ENCODE data around the gene PTPRE.

The PTPRE gene

DNA sequence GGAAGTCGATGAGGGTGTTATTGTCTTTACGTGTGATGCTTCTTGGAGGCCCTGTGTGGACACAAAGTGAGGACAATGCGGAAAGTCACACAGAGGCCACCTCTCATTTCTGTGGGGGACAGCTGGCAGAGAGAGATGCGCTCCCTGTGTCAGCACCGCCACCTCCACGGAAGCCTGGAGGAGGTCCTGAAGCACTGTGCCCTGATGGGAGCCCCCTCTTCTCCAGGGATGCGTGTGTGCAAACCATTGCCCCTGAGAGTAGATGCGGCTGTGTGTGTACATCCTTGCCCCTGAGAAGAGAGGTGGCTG lies 2.0 kb downstream of the PTPRE start:
- no peak for DNase-seq

- no peak for DNase-seq
These were observed 3.0 kb downstream of the PTPRE start for GRCh38 chr10:127909716-127910463.

DNA sequence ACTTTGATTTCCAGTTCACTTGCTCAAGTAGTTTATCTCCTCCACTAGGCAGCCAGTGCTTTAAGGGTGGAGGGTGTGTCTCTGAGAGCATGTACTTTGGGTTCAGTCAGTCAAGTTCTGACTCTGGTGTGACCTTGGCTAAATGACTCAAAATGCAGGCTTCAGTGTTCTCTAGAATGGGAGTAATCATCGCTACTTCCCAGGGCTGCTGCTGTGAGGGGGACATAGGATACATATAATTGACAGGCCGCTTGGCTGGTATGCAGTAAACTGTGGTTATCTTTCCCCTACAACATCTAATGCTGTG lies 3.5 kb downstream of the PTPRE start:
- no peak for DNase-seq

DNA sequence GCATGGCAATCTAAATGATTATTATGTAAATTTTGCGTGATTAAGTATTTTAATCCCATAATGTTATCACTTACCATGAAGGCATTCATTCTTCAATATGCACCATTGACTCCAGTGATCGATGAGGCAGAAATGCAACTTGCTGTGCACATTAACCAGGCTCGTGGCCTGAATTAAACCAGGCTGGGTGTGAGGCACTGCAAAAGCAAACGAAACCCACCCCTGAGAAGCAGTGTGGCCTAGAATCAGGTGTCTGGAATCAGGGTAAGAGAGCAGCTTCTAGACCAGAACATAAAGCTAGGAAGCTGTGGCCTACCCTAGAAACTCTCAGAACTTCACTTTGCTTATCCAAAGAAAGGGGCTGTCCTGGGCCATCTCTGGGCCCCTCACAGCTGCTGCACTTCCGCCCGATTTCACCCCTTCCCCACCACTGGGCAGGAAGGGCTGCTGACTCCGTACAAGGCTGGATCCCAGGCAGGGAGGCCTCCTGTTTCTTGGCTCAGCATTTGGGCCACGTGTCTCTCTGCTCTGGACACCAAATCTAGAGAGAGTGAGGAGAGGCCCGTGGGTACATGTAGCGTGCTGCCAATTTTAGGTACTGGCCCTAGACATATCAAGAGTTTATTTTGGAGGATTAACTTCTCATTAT lies 4.4 kb downstream of the PTPRE start:
- no peak for DNase-seq

DNA sequence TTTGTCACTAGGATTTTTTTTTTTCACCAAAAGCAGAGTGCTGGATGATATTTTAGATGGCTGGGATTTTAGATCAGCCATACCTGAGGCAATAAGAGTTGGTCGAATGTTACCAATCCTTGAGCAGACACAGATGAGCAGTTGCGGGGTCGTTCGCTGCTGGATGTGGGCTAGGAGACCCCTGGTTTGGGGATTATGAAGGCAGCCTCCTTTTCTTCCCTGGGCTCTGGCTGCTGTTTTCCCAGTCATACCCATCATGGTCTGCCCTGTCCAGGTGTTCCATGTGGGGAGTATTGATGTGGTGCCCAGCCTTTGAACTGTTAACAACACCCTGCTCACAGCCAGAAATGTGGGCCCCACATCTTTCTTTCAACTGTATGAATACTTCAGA lies 5.0 kb downstream of the PTPRE start:
- no peak for DNase-seq

GRCh38 chr10:127912607-127913367 lies 5.9 kb downstream of the PTPRE start:
- DNase-seq: no peak

DNA sequence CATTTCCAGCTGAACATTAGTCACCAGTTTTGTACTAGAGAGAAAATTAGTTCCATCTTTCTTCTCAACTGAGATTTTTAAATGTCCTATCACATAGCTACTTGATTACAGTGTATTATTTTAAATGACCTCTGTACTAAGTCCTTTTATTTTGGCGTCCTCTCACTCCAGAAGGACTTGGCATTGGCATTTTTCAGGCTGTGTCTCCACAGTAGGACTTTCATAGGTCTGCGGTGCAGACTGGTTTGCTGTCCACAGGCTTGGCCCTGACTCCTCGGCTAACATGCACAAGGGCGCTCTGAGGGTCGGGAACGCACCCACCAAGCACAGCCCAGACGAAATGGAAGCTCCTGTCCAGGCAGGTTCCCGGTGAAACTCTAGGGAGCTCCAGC lies 6.5 kb downstream of the PTPRE start:
- no peak for DNase-seq

- no peak for DNase-seq
These were observed 8.4 kb downstream of the PTPRE start for GRCh38 chr10:127915324-127915723.

GRCh38 chr10:127916826-127917225 lies 9.9 kb downstream of the PTPRE start:
- no peak for DNase-seq

- no peak for DNase-seq
These were observed 11.7 kb downstream of the PTPRE start for GRCh38 chr10:127918572-127918971.

DNA sequence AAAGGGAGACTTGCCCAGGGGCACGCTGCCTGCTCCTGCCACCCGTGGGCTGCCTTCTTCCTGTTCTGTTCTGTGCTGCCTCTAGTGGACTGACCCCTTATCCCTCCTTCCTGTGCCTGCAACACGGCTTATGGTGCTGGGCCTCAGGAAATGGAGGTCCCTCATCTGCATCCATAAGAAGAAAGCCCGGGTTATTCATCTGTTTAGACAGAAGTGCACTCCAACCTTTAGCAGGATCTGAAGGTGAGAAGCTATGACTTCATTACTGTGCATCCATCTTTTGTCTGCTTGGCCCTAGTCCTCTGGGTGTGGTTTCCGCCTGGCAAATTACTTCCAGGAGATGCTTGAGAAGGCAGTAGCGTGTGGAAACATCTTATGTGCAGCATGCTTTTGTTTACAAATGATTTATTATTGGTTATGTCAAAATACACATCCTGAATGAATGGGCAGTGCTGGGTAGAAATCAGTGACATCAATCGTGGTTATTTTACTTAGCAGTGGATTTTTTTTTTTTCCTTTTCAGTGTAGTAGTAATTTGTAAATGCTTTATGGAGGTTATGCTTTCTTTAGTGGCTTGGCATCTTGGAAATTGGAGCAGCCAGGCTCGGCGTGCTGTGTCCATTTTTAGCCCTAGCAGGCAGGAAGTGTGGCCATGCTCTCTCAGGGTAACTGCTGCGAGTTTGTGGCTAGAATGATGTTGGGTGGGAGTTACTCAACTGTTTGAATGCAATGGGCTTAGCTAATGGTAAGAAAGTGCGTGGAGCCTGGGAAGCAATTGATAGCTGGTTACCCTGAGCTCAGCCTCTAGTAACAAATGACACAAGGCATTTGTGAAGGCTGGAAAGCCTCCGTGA lies 12.7 kb downstream of the PTPRE start:
- peak; percentile 21 for DNase-seq

- DNase-seq: no peak
These were observed 13.6 kb downstream of the PTPRE start for GRCh38 chr10:127920306-127921074.

DNA sequence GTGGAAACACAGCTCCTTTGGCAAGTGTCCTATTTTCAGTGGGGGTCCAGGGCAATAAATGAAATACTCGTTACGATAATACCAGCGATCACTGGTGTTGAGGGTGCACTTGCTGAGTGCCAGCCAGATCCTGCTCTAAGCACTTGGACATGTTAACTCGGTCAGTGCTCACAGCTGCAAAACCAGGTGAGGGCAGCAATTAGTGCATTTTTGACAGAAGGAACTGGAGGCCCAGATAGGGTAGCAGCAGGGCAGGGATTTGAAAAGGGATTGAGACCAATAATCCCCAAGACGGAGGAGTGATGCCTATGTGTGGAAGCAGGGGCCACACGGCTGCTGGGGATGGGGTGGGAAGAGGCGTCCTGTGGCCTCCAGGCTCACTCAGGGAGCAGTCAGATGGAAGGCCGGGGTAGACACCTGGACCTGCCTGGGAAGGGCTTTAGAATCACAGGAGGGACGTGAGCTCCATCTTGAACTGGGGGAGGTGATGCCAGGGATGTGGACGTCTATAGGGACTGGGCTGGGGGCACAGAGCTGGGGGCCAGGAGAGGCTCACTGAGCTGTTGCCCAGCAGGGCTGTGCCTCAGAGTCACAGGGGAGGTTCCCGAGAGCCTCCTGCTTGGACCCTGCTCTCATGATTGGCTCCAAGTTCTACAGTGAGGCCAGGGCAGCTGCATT lies 14.3 kb downstream of the PTPRE start:
- DNase-seq: no peak

DNA sequence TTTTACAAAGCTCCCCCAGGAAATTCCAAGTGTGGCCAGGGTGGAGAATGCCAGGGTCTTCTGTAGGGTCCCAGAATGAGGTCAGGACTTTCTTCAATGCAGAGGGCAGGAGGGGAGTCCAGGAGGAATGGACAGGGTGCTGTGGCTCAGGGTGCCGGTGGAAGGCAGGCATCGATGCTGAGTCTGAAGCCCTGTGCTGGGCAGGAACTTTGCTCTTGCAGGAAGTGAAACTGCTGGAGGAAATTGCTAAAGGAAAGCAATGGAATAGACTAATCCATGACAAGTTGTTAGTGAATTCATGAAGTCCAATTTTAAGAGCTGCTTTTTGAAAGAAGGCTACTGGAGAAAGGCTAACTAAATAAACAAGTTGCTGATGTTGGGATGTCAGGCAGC lies 14.8 kb downstream of the PTPRE start:
- no peak for DNase-seq

GRCh38 chr10:127922206-127922605 lies 15.3 kb downstream of the PTPRE start:
- DNase-seq: no peak

GRCh38 chr10:127922675-127923366 lies 15.9 kb downstream of the PTPRE start:
- peak; percentile 91 for DNase-seq

DNA sequence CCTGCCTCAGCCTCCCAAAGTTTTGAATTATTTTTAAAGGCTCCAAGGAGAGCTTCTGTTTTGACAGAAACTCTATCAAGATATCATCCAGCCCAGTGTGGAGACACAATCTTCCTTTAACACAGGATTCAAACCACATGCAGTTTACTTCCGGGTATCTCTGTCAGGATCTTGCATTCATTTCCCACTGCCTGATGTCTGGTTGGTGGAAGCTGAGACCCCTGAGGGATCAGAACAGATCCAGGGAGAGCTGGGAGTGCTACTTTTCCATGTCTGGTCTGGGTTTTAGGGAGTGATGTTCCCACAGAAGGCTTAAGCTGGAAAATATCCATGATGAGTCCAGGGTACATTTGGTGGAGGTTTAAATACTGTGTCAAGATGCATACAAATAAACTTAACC lies 16.7 kb downstream of the PTPRE start:
- no peak for DNase-seq

- no peak for DNase-seq
These were observed 18.7 kb downstream of the PTPRE start for GRCh38 chr10:127925471-127926207.

- no peak for DNase-seq
These were observed 19.6 kb downstream of the PTPRE start for GRCh38 chr10:127926455-127926854.

- peak; percentile 66 for DNase-seq
These were observed 21.3 kb downstream of the PTPRE start for GRCh38 chr10:127928021-127928806.

Data from EL (cell line).